HG03175 (cell line): ENCODE data around the gene DCC.

Experiments
- ATAC-seq: cut with Tn5 transposase; IDR thresholded peaks from one replicate; pipeline ENCODE4 v1.9.1; 2021; ENCODE audit warnings: mild to moderate bottlenecking, moderate library complexity; ENCODE audit not compliant: unreplicated experiment

DCC gene

GRCh38 chr18:53324353-53324752 is 984.4 kb downstream of the DCC start:
- no peak for ATAC-seq

- no peak for ATAC-seq
These were observed 1020.8 kb downstream of the DCC start for GRCh38 chr18:53360501-53361443.

GRCh38 chr18:53375621-53376020 is 1035.6 kb downstream of the DCC start:
- ATAC-seq, result no peak

GRCh38 chr18:53380063-53380639 is 1040.2 kb downstream of the DCC start:
- ATAC-seq, result no peak

- ATAC-seq, result no peak
These were observed 1042.9 kb downstream of the DCC start for GRCh38 chr18:53382870-53383269.

GRCh38 chr18:53385889-53386288 is 1045.9 kb downstream of the DCC start:
- ATAC-seq, result no peak

- ATAC-seq, result no peak
These were observed 1047.6 kb downstream of the DCC start for GRCh38 chr18:53387581-53387980.

- ATAC-seq, result no peak
These were observed 1062.7 kb downstream of the DCC start for GRCh38 chr18:53402670-53403069.

- ATAC-seq, result no peak
These were observed 1068.3 kb downstream of the DCC start for GRCh38 chr18:53408271-53408670.

- no peak for ATAC-seq
These were observed 1071.5 kb downstream of the DCC start for GRCh38 chr18:53411511-53411910.

- no peak for ATAC-seq
These were observed 1077.0 kb downstream of the DCC start for GRCh38 chr18:53417003-53417402.

- ATAC-seq, result no peak
These were observed 1081.9 kb downstream of the DCC start for GRCh38 chr18:53421869-53422268.

- no peak for ATAC-seq
These were observed 1082.9 kb downstream of the DCC start for GRCh38 chr18:53422896-53423295.

- ATAC-seq, result no peak
These were observed 1086.7 kb downstream of the DCC start for GRCh38 chr18:53426666-53427184.

- ATAC-seq, result no peak
These were observed 1101.9 kb downstream of the DCC start for GRCh38 chr18:53441761-53442414.

- no peak for ATAC-seq
These were observed 1102.4 kb downstream of the DCC start for GRCh38 chr18:53442415-53442783.

GRCh38 chr18:53443336-53443735 is 1103.3 kb downstream of the DCC start:
- no peak for ATAC-seq

- no peak for ATAC-seq
These were observed 1103.8 kb downstream of the DCC start for GRCh38 chr18:53443831-53444230.

GRCh38 chr18:53451902-53452301 is 1111.9 kb downstream of the DCC start:
- ATAC-seq, result no peak

- no peak for ATAC-seq
These were observed 1117.1 kb downstream of the DCC start for GRCh38 chr18:53457068-53457467.

GRCh38 chr18:53458268-53458667 is 1118.3 kb downstream of the DCC start:
- no peak for ATAC-seq
